ENCODE results near the gene CAMK1G. TPM values are rescaled to one million over a fixed set of nuclear protein-coding genes. Genes with fewer than 3 reads are reported as not detected.

The CAMK1G gene
- total RNA-seq, 1 experiment from 2014 or later = not detected

- BruUV-seq (replicated peaks) = no TSS peak
- Histone ChIP-seq H2AFZ (ENCODE audit: low read depth, low read length, poor library complexity, severe bottlenecking) (no peak overlapping the region), H3K4me3 (replicated peaks in 1 of 2; ENCODE audit: low read depth in 1 of 2, low read length in 2 of 2) (no peak overlapping the region), H3K36me3 (ENCODE audit: control insufficient read depth in 1 of 2, insufficient read depth in 2 of 2, low read length in 2 of 2) (0 out of 4 replicates have a peak, but pooled peaks cover 3 to 7% of the 10 kb centered on the region in 2 experiments), H3K4me1 (ENCODE audit: control insufficient read depth in 1 of 2, insufficient read depth in 2 of 2, low read length in 2 of 2) (peaks cover 0 to 7% of the 10 kb centered on the region in 2 experiments; a peak in 2 of 4 replicates), H3K27ac (ENCODE audit: low read depth, low read length) (no peak overlapping the region), H3K9me2 (ENCODE audit: insufficient read depth) (no peaks in the 10 kb centered on the region), H3K9me3 (ENCODE audit: control insufficient read depth in 1 of 2, insufficient read depth in 1 of 2, low read depth in 1 of 2, low read length in 2 of 2) (no peaks in the 10 kb centered on the region), H3K27me3 (ENCODE audit: insufficient read depth, low read length) (no peaks in the 10 kb centered on the region), H3K9ac (ENCODE audit: low read length) (no peak overlapping the region), H4K20me1 (ENCODE audit: insufficient read depth) (no peaks in the 10 kb centered on the region), H3K4me2 (ENCODE audit: low read length) (no peak overlapping the region), H3K79me2 (ENCODE audit: insufficient read depth, low read length) (no peaks in the 10 kb centered on the region)
- DNase-seq (ENCODE audit: low read depth, low spot score) = no peak
- RAD21 ChIA-PET (ENCODE audit: low non-redundant PET in 1 of 2, low total read pairs in 2 of 2, uncharacterized antibody in 2 of 2, unreplicated experiment in 2 of 2) = no interaction called here
- POLR2A ChIA-PET = no interaction called here
- CTCF ChIA-PET = no interaction called here
- TF ChIP-seq CBX3 (IDR thresholded peaks at IDR 0.05; ENCODE audit: low read depth) = no peak
- TF ChIP-seq SRF (IDR thresholded peaks at IDR 0.05; ENCODE audit: low read depth) = no peak
- TF ChIP-seq EZH2phosphoT487 (IDR thresholded peaks at IDR 0.05; ENCODE audit: borderline replicate concordance) = no peak
- TF ChIP-seq YY1 (IDR thresholded peaks at IDR 0.05; ENCODE audit: extremely low read depth, insufficient replicate concordance, low read depth, low read length) = no peak
- no peak for TF ChIP-seq ZFX (IDR thresholded peaks at IDR 0.05)
- TF ChIP-seq POLR2AphosphoS5 (IDR thresholded peaks at IDR 0.05; ENCODE audit: low read depth, low read length) = no peak
- TF ChIP-seq ATF3 (IDR thresholded peaks at IDR 0.05) = no peak
- no peak for TF ChIP-seq ELF1 (IDR thresholded peaks at IDR 0.05; ENCODE audit: borderline replicate concordance, low read depth)
- no peak for TF ChIP-seq EGR1 (IDR thresholded peaks at IDR 0.05; ENCODE audit: low read depth)
- no peak for TF ChIP-seq JUND (IDR thresholded peaks at IDR 0.05)
- TF ChIP-seq, protein P1, sequence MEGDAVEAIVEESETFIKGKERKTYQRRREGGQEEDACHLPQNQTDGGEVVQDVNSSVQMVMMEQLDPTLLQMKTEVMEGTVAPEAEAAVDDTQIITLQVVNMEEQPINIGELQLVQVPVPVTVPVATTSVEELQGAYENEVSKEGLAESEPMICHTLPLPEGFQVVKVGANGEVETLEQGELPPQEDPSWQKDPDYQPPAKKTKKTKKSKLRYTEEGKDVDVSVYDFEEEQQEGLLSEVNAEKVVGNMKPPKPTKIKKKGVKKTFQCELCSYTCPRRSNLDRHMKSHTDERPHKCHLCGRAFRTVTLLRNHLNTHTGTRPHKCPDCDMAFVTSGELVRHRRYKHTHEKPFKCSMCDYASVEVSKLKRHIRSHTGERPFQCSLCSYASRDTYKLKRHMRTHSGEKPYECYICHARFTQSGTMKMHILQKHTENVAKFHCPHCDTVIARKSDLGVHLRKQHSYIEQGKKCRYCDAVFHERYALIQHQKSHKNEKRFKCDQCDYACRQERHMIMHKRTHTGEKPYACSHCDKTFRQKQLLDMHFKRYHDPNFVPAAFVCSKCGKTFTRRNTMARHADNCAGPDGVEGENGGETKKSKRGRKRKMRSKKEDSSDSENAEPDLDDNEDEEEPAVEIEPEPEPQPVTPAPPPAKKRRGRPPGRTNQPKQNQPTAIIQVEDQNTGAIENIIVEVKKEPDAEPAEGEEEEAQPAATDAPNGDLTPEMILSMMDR (IDR thresholded peaks at IDR 0.05 in 2 of 3, conservative IDR thresholded peaks at IDR 0.05 in 1 of 3; ENCODE audit: borderline replicate concordance in 1 of 3, insufficient read depth in 1 of 3, low read depth in 2 of 3, low read length in 2 of 3) = no peak
- TF ChIP-seq ZNF274 (IDR thresholded peaks at IDR 0.05; ENCODE audit: low read depth, low read length) = no peak
- TF ChIP-seq, protein P2, sequence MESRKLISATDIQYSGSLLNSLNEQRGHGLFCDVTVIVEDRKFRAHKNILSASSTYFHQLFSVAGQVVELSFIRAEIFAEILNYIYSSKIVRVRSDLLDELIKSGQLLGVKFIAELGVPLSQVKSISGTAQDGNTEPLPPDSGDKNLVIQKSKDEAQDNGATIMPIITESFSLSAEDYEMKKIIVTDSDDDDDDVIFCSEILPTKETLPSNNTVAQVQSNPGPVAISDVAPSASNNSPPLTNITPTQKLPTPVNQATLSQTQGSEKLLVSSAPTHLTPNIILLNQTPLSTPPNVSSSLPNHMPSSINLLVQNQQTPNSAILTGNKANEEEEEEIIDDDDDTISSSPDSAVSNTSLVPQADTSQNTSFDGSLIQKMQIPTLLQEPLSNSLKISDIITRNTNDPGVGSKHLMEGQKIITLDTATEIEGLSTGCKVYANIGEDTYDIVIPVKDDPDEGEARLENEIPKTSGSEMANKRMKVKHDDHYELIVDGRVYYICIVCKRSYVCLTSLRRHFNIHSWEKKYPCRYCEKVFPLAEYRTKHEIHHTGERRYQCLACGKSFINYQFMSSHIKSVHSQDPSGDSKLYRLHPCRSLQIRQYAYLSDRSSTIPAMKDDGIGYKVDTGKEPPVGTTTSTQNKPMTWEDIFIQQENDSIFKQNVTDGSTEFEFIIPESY (IDR thresholded peaks at IDR 0.05; ENCODE audit: extremely low read depth, insufficient replicate concordance, low read length) = no peak
- TF ChIP-seq REST (IDR thresholded peaks at IDR 0.05; ENCODE audit: low read depth) = no peak
- TF ChIP-seq, protein P3, sequence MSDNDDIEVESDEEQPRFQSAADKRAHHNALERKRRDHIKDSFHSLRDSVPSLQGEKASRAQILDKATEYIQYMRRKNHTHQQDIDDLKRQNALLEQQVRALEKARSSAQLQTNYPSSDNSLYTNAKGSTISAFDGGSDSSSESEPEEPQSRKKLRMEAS (IDR thresholded peaks at IDR 0.05) = no peak
- no peak for TF ChIP-seq SIN3A (IDR thresholded peaks at IDR 0.05; ENCODE audit: low read depth)
- TF ChIP-seq TCF7L2 (IDR thresholded peaks at IDR 0.05; ENCODE audit: borderline replicate concordance, extremely low read depth, insufficient read depth, insufficient read length) = no peak
- intact Hi-C loops (cut with micrococcal nuclease) = no loop called here
- no peak for ATAC-seq
These were observed 46.3 kb downstream of the CAMK1G start for GRCh38 chr1:209629621-209630382.
